Forelimb muscle (tissue), 1 donor: ENCODE measurements around the gene SLC46A3. TPM values are rescaled to one million over a fixed set of nuclear protein-coding genes. Genes with fewer than 3 reads are reported as not detected.
"Not testable (repeated sequence)": the region's sequence is repeated elsewhere in the genome, so short reads cannot be mapped to it uniquely, and the experiment has no call there.

Experiments used
- DNase-seq: peaks from one replicate; pipeline ENCODE4 v3.0.0-alpha.2; 2013; ENCODE audit warnings: low read depth
- polyA plus RNA-seq: library from polyadenylated mRNA; unstranded; fragments of 120-200 nt; gene quantifications from one replicate; pipeline ENCODE4 v1.2.1, GENCODE V29; 2013; ENCODE audit not compliant: insufficient read length

Gene SLC46A3, protein sequence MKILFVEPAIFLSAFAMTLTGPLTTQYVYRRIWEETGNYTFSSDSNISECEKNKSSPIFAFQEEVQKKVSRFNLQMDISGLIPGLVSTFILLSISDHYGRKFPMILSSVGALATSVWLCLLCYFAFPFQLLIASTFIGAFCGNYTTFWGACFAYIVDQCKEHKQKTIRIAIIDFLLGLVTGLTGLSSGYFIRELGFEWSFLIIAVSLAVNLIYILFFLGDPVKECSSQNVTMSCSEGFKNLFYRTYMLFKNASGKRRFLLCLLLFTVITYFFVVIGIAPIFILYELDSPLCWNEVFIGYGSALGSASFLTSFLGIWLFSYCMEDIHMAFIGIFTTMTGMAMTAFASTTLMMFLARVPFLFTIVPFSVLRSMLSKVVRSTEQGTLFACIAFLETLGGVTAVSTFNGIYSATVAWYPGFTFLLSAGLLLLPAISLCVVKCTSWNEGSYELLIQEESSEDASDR
- polyA plus RNA-seq = 1.5 TPM

GRCh38 chr13:28718543-28719226 is at the start of gene SLC46A3:
Gene SLC46A3, minus strand, starts transcription at chr13:28718970. Its CDS starts 972 bp downstream, at chr13:28717998.
- peak; percentile 93 for DNase-seq

GRCh38 chr13:28763887-28764286 is 45.1 kb upstream of the SLC46A3 start:
- DNase-seq = no peak

- no peak for DNase-seq
Observed at GRCh38 chr13:28761586-28761985, 42.8 kb upstream of the SLC46A3 start.

DNA sequence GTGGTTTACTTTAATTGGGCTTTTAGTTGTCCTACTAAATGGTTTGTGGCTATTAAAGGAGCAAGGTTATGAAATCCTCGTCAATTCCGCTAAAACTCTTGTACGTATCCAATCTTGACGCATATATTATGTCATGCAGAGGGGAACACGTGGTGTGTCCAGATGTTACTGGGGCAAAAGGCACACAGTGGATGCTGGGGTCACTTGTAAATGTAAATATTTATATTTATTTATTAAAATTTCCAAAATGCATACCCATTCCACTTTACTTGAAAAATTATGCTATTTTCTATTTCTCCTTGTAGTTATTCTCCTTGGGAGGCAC is 36.7 kb upstream of the SLC46A3 start:
- DNase-seq = no peak

DNA sequence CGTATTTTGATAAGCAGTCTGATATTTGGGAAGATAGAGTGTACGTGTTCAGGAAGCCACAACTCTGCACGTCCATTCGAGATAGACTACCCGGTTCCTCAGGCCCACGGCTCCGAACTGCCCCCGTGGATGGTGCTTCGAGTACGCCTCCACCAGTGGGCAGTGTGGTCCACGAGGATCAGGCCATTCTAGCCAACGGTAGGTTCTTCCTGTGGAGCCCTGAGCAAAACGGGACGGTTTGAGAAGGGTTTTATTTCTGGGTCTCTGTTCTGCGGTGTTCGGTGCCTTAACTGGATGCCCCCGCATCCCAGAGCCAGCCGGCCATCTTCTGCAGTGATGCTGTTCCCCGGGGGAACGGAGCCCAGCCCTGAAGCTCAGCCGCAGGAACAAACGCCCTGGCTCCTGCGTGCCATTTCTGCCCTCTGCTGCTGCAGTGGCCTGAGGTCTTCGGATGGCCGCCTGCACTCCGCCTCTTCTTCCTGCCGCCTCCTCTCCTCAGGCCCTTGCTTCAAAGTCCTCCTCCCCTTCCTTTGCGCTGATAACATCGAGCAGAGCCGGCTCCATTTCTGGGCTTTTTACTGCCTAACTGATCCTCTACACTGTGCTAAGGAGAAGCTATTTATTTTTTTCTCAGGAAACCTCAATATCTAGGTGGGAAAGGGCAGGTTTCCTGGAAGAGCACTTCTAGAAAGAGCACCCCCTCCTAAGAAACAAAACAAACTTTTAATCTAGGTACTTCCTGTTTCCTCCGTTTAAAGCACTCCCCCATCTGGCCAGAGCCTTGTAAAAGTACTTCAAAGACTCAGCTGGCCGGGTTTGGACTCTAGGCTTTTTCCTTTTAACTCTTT is 36.2 kb upstream of the SLC46A3 start:
- DNase-seq = no peak

DNA sequence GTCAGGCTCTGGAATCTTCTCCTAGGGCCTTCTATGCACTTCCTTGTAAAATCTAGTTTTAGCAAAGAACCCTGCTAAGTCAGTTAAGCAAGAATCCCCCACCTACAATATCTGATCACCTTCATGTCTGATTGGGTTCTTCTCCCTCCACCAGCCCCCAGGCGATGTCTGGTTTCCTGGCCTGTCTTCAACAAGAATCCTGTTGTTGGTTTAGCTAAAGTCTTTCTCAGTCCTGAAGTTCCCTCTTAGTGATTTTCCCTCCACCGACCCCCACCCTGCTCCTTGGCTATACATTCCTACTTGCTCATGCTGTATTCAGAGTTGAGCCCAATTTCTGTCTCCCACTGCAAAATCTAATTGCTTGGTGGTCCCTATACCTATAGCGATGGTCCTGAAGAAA is 35.2 kb upstream of the SLC46A3 start:
- no peak for DNase-seq

- DNase-seq = peak; percentile 16
Observed at GRCh38 chr13:28753208-28753892, 34.6 kb upstream of the SLC46A3 start.

DNA sequence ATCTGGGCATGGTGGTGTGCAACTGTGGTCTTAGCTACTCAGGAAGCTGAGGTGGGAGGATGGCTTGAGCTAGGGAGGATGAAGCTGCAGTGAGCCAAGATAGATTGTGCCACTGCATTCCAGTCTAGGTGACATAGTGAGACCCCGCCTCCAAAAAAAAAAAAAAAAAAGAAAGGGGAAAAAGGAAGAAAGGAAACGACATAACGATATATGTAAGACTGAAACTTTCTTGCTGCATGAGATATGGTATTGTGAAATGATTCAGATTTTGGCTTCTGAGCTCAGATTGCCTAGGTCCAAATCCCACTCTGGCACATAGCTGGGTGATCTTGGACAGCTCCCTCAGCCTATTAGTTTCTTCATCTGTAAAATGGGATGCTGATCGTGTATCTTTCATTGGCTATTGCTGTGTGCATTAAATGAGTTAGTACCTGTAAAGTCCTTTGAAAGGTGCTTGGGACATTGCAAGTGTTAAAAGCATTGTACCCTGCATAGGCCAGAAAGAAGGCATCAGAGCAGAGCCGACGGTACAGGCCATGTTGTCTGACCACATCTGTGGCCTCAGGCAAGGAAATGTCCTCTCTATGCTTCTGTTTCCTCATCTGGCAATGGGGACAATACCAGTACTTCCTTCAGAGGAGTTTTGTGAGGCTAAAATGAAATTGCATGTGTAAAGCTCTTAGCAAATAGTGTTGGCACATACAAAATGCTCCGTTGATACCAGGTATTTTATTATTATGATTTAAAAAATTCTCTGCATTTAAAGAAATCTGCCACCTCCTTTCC is 32.6 kb upstream of the SLC46A3 start:
- no peak for DNase-seq

DNA sequence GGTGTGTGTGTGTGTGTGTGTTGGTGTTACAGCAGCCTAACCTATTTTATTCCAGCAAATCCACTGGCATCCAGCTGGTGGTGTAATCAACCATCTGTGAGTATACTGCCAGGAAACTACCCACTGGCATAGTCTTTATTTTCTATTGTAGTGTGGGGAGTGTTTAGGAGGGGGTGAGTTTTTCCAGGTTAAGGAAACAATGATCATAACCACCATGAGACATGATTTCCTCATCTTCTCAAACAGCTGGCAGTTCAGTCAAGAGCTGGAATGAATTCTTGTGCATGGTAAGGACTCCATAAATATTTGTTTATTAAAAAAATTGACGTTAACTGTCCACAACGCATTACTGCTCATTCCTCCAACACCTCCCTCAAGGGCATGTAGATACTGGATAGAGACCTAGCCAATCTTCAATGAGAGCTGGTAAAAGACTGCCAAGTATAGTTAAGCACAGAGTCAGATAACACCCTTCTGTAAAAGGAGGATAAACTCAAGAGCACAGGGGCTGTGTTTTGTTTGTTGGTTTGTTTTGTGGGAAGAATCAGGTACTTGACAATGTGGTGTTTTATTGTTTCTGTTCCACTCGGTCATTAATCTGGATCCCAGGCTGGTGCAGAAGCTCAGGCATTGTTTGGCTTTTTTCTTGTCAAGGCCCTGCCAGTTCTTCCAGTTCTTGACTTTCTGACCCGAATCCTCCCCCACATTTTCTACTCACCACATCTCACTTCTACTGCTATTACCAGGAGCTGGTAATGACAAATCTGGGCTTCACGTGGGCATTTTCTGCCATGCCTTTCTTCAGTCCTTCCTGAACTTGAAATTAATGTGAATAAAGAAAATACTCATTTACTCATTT is 31.6 kb upstream of the SLC46A3 start:
- no peak for DNase-seq

DNA sequence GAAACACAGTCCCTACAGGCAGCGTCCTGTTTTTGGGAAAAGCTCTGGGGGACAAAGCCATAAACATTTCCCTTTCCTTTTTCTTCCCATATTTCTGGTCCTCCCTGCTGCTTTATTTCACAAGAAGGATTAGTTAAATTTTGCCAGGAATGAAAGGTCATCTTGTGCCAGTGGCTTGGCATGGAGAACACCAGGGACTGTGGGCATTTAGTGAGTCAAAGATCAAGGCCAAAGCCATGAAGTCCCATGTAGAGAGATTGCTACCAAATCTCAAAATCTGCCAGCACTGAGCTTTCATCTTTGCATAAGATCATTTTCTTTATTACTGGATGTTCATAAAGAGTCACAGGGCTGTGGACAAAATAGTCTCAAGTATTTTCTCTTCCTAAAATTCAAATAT is 29.1 kb upstream of the SLC46A3 start:
- DNase-seq = no peak

DNA sequence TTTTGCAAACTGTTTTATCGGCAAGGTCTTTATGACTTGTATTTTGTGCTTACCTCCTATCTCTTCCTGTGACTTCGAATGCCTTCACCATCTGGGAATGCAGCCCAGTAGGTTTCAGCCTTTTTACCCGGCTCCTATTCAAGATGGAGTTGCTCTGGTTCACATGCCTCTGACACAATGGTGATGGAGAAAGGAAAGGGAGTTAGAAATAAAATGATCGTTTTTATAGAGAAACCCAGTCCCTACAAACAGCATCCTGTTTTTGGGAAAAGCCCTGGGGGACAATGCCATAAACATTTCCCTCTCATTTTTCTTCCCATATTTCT is 27.5 kb upstream of the SLC46A3 start:
- DNase-seq = no peak

- DNase-seq = no peak
Observed at GRCh38 chr13:28744656-28745055, 25.9 kb upstream of the SLC46A3 start.

GRCh38 chr13:28744091-28744536 is 25.3 kb upstream of the SLC46A3 start:
- no peak for DNase-seq

GRCh38 chr13:28743499-28744083 is 24.8 kb upstream of the SLC46A3 start:
- DNase-seq = no peak

DNA sequence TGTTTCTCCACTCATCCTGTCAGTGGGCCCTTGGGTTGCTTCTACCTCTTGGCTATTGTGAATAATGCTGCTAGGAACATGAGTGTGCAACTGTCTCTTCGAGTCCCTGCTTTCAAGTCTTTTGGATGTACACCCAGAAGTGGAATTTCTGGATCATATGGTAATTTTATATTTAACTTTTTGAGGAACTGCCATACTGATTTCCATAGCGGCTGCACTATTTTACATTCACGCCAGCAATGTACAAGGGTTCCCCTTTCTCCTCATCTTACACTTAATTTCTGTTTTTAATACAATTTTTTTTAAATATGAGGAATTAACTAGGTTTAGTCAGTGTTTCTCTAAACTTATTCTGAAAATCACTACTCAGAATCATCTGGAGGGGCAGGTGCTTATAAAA is 24.2 kb upstream of the SLC46A3 start:
- DNase-seq = no peak

DNA sequence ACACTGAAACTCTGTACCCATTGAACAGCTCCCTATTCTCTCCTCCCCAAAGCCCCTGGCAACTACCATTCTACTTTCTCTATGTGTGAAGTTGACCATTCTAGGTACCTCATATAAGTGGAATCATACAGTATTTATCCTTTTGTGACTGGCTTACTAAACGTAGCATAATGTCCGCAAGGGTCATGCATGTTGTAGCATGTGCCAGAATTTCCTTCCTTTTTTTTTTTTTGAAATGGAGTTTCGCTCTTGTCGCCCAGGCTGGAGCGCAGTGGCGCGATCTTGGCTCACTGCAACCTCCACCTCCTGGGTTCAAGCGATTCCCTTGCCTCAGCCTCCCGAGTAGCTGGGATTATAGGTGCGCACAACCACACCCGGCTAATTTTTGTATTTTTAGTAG is 23.7 kb upstream of the SLC46A3 start:
- not testable (repeated sequence) for DNase-seq

GRCh38 chr13:28741084-28741491 is 22.3 kb upstream of the SLC46A3 start:
- DNase-seq = no peak

GRCh38 chr13:28739376-28739775 is 20.6 kb upstream of the SLC46A3 start:
- DNase-seq = no peak

GRCh38 chr13:28735481-28736029 is 16.8 kb upstream of the SLC46A3 start:
- no peak for DNase-seq
